ENCODE measurements around the gene SLC34A3.

The SLC34A3 gene

DNA sequence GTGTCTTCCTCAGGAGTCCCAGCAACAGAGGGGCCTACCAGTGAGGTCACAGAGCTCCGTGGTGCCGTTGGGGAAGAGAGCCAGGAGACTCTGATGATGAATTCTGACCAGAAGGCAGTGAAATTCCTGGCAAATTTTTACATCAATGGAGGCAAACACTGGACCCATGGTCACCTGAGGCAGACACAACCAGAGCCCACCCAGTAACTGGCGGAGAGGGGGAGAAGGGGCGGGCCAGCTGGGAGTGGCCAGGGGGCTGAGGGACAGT is 20.4 kb downstream of the SLC34A3 start, which contains the start of gene STPG3:
TSS of gene STPG3 (plus strand) at position 93 of the 268 bp plus-strand sequence. CDS start at position 94, 1 bp downstream.
- Histone ChIP-seq H3K27me3 (ENCODE audit: insufficient read depth, low read depth) (no peaks in the 10 kb centered on the region), H3K4me3 (IDR thresholded peaks at IDR 0.05; ENCODE audit: insufficient read depth, low read depth, low read length) (no peak within 1 kb of the TSS), H2AFZ (ENCODE audit: low read depth) (no peak within 1 kb of the TSS), H4K20me1 (ENCODE audit: insufficient read depth) (no peaks in the 10 kb centered on the region), H3K79me2 (ENCODE audit: insufficient read depth, low read depth) (peaks cover 5% of the 10 kb centered on the region), H3K27ac (no peak within 1 kb of the TSS), H3K9ac (no peak within 1 kb of the TSS), H3K4me2 (no peak within 1 kb of the TSS), H3K36me3 (ENCODE audit: insufficient read depth) (no peaks in the 10 kb centered on the region), H3K4me1 (ENCODE audit: low read depth, poor library complexity, severe bottlenecking) (peaks cover 9% of the 10 kb centered on the region)
- TF ChIP-seq, protein P1, sequence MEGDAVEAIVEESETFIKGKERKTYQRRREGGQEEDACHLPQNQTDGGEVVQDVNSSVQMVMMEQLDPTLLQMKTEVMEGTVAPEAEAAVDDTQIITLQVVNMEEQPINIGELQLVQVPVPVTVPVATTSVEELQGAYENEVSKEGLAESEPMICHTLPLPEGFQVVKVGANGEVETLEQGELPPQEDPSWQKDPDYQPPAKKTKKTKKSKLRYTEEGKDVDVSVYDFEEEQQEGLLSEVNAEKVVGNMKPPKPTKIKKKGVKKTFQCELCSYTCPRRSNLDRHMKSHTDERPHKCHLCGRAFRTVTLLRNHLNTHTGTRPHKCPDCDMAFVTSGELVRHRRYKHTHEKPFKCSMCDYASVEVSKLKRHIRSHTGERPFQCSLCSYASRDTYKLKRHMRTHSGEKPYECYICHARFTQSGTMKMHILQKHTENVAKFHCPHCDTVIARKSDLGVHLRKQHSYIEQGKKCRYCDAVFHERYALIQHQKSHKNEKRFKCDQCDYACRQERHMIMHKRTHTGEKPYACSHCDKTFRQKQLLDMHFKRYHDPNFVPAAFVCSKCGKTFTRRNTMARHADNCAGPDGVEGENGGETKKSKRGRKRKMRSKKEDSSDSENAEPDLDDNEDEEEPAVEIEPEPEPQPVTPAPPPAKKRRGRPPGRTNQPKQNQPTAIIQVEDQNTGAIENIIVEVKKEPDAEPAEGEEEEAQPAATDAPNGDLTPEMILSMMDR (conservative IDR thresholded peaks at IDR 0.05; ENCODE audit: low read depth, low read length), result no peak

DNA sequence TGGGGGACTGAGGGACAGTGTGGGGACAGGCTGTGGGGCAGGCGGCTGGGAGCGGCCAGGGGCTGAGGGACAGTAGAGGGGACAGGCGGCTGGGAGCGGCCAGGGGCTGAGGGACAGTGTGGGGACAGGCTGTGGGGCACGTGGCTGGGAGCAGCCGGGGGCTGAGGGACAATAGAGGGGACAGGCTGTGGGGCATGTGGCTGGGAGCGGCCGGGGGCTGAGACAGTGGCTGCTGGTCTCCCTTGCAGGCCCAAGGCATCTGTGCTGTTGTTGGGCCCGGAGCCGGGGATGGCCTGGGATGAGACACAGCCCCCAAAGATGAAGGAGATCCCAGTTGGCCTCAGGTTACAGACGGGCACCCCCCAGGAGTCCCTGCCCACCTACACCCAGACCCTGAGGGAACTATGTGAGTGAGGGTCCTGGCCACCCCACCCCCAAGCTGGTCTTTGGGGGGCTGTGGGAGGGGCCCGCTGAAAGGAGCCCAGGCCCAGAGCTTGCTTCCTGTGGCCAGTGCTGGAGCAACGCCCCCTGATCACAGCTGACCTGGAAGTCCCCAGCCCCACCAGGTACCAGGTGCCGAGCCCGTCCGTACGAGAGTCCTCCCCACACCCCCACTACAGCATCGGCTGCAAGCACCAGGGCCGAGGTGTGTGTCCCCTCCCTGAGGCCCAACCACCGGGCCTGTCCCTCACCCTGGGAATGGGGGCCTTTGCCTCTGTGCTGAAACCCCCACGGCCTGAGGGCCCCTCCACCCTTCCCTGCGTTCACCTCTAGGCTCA is 21.0 kb downstream of the SLC34A3 start:
- TF ChIP-seq, protein P1 (conservative IDR thresholded peaks at IDR 0.05; ENCODE audit: low read depth, low read length), result no peak
- Histone ChIP-seq H2AFZ (ENCODE audit: low read depth) (no peak overlapping the region), H3K4me3 (IDR thresholded peaks at IDR 0.05; ENCODE audit: insufficient read depth, low read depth, low read length) (no peak overlapping the region), H3K27me3 (ENCODE audit: insufficient read depth, low read depth) (no peaks in the 10 kb centered on the region), H3K27ac (no peak overlapping the region), H3K79me2 (ENCODE audit: insufficient read depth, low read depth) (peaks cover 10% of the 10 kb centered on the region), H3K4me2 (no peak overlapping the region), H3K9ac (no peak overlapping the region), H3K4me1 (ENCODE audit: low read depth, poor library complexity, severe bottlenecking) (peaks cover 15% of the 10 kb centered on the region), H4K20me1 (ENCODE audit: insufficient read depth) (no peaks in the 10 kb centered on the region), H3K36me3 (ENCODE audit: insufficient read depth) (no peaks in the 10 kb centered on the region)

DNA sequence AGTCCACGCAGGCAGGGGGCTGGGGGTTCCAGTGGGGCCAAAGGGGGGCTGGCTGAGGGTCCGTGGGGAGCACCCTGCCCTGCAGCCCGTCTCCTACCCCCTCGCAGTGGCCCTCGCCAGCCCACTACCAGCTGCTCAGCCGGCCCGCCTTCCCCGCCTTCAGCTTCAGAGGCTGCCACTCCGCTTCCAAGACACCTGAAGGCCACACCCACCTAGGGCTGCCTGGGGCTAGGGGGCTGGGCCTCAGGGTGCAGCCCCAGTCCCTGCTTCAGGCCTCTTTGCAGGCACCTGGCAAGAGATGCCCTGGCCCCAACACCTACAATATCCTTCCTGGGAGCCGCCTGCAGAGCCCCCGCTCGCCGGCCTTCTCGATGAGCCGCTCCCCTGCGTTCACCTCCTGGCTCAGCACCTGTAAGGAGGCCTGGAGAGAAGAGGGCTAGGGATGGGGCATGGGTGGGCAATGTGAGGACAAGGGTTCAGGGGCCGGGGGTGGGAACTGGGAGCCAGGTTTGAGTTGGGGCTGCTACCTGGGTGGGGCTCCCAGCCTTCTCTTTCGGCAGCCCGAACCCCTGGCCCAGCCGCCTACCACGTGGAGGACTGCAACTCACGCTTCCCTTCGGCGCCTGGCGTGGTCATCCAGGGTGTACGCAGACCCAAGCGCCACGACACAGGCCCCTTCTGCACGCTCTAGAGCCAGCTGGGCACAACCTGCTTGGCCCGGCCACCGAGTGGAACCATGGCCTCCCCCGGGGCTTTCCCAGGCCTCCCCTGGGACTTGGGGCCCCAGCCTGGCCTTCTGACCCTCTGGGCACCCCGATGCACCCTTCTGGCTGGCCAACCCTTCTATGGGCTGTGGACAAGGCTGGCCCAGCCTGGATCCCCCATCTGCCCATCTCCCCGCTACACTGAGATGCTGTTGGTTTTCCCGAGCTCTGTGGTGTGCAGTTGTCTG is 22.1 kb downstream of the SLC34A3 start:
- no peak overlapping the region for H3K4me2 ChIP-seq

More for the DNA sequence above, 22.1 kb downstream of the SLC34A3 start:
- Histone ChIP-seq H3K9ac (no peak overlapping the region), H3K4me1 (ENCODE audit: low read depth, poor library complexity, severe bottlenecking) (peaks cover 17% of the 10 kb centered on the region), H3K4me3 (IDR thresholded peaks at IDR 0.05; ENCODE audit: insufficient read depth, low read depth, low read length) (no peak overlapping the region), H4K20me1 (ENCODE audit: insufficient read depth) (no peaks in the 10 kb centered on the region), H3K27ac (no peak overlapping the region), H3K79me2 (ENCODE audit: insufficient read depth, low read depth) (peaks cover 13% of the 10 kb centered on the region), H3K36me3 (ENCODE audit: insufficient read depth) (no peaks in the 10 kb centered on the region), H2AFZ (ENCODE audit: low read depth) (no peak overlapping the region), H3K27me3 (ENCODE audit: insufficient read depth, low read depth) (no peaks in the 10 kb centered on the region)
- TF ChIP-seq, protein P1 (conservative IDR thresholded peaks at IDR 0.05; ENCODE audit: low read depth, low read length), result no peak
